Kidney epithelial cell (primary cell): ENCODE measurements around the gene RABL6. TPM values are rescaled to one million over a fixed set of nuclear protein-coding genes. Genes with fewer than 3 reads are reported as not detected.
"Not testable (repeated sequence)": the region's sequence is repeated elsewhere in the genome, so short reads cannot be mapped to it uniquely, and the experiment has no call there.

Experiments used
- DNase-seq: peaks from one replicate; pipeline ENCODE4 v3.0.0-alpha.2; 2010; ENCODE audit warnings: low read depth
- H3K27me3 ChIP-seq: 2 replicates; pipeline ENCODE4 v1.6.0; 2011; ENCODE audit warnings: low read length; ENCODE audit not compliant: control insufficient read depth, insufficient read depth
- H3K36me3 ChIP-seq: 2 replicates; pipeline ENCODE4 v1.5.1; 2011; ENCODE audit warnings: low read length; ENCODE audit not compliant: control insufficient read depth, insufficient read depth
- H3K4me3 ChIP-seq: 2 replicates; pipeline ENCODE4 v1.5.1; 2011; ENCODE audit warnings: low read depth, mild to moderate bottlenecking, control low read depth, low read length
- total RNA-seq: library from RNA; depleted of rRNA; stranded (reverse); fragments of >200 nt; gene quantifications from 2 replicates; pipeline ENCODE4 v1.2.3, GENCODE V29; 2015
- TF ChIP-seq, protein P1 (sequence below): IDR thresholded peaks from 2 replicates; pipeline ENCODE4 v1.5.1; 2011; ENCODE audit warnings: mild to moderate bottlenecking, moderate library complexity, low read length, control low read depth, inconsistent platforms; ENCODE audit not compliant: insufficient read depth, poor library complexity, severe bottlenecking

RABL6 gene
- total RNA-seq, 1 donor from 2014 or later, result 99.3 TPM

DNA sequence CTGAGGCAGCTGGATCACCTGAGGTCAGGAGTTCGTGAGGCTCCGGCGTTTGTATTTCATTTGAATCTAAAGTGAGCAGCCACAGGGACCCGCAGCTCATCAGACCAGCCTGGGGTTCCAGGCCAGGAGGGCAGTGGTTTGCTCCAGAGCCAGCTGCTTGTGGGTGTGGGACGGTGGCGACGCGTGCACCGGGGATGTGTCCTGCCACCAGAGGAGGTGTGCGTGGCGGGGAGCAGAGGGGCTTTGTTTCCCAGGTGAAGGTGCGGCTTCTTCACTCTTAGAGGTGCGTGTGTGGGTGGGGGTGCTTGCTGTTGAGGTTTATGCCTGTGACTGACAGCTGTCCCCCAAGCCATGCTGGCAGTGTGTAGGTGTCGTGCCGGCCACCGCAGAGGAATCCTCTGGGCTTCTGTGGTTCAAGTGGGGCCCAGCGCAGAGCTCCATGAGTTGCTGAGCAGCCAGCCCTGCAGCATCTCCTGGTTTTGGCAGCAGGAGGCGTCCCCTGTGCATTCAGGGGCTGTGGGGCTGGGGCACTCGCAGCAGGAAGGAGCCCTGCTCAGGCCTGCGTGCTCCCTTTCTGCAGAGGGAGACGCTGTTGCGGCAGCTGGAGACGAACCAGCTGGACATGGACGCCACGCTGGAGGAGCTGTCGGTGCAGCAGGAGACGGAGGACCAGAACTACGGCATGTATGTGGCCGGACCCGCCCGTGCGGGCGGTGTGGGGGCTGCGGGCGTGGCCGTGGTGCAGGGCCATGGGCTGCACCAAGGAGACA is 27.6 kb downstream of the RABL6 start:
- Histone ChIP-seq H3K4me3 (no peak overlapping the region), H3K27me3 (no peaks in the 10 kb centered on the region), H3K36me3 (no peaks in the 10 kb centered on the region)
- no peak for DNase-seq
- TF ChIP-seq, protein P1, sequence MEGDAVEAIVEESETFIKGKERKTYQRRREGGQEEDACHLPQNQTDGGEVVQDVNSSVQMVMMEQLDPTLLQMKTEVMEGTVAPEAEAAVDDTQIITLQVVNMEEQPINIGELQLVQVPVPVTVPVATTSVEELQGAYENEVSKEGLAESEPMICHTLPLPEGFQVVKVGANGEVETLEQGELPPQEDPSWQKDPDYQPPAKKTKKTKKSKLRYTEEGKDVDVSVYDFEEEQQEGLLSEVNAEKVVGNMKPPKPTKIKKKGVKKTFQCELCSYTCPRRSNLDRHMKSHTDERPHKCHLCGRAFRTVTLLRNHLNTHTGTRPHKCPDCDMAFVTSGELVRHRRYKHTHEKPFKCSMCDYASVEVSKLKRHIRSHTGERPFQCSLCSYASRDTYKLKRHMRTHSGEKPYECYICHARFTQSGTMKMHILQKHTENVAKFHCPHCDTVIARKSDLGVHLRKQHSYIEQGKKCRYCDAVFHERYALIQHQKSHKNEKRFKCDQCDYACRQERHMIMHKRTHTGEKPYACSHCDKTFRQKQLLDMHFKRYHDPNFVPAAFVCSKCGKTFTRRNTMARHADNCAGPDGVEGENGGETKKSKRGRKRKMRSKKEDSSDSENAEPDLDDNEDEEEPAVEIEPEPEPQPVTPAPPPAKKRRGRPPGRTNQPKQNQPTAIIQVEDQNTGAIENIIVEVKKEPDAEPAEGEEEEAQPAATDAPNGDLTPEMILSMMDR, result no peak

GRCh38 chr9:136835932-136836904 is 28.5 kb downstream of the RABL6 start:
- H3K36me3 ChIP-seq, result no peaks in the 10 kb centered on the region
- TF ChIP-seq, protein P1, result no peak
- DNase-seq, result no peak
- H3K27me3 ChIP-seq, result no peaks in the 10 kb centered on the region
- no peak overlapping the region for H3K4me3 ChIP-seq

DNA sequence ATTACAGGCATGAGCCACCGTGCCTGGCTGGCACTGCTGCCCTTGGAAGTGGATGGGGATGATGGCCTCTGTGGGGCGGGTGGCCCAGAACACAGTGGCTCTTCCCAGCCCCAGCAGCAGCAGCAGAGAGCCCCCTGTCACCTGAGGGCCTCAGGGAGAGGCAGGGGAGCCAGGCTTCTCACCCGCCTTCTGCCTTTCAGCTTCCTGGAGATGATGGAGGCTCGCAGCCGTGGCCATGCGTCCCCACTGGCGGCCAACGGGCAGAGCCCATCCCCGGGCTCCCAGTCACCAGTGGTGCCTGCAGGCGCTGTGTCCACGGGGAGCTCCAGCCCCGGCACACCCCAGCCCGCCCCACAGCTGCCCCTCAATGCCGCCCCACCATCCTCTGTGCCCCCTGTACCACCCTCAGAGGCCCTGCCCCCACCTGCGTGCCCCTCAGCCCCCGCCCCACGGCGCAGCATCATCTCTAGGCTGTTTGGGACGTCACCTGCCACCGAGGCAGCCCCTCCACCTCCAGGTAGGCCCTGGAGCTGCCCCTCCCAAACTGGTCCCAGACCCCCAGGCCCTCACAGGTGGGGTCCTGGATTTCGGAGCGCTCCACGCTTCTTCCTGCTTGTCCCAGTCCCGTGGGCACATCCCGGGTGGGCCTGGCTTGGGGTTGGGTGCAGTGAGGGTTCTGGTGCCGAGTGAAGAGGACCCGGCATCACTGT is 29.6 kb downstream of the RABL6 start:
- H3K36me3 ChIP-seq, result no peaks in the 10 kb centered on the region
- no peak overlapping the region for H3K4me3 ChIP-seq
- no peak for DNase-seq
- H3K27me3 ChIP-seq, result no peaks in the 10 kb centered on the region
- TF ChIP-seq, protein P1, result no peak

GRCh38 chr9:136837856-136838277 is 30.1 kb downstream of the RABL6 start:
- H3K27me3 ChIP-seq, DNase-seq, H3K36me3 ChIP-seq, H3K4me3 ChIP-seq: not testable (repeated sequence)

GRCh38 chr9:136838314-136839228 is 30.8 kb downstream of the RABL6 start:
- Histone ChIP-seq H3K36me3 (no peaks in the 10 kb centered on the region), H3K27me3 (peaks cover 5% of the 10 kb centered on the region), H3K4me3 (no peak overlapping the region)
- TF ChIP-seq, protein P1, result no peak
- DNase-seq, result no peak
